PC-3 (cell line): Measurements from ENCODE around the gene HMOX1. TPM values are rescaled to one million over a fixed set of nuclear protein-coding genes. Genes with fewer than 3 reads are reported as not detected.

Experiments
- ATAC-seq: fragments of 200-7000 bp; cut with Tn5 transposase; 2 replicates; pipeline ENCODE4 v1.9.1; 2020; ENCODE audit warnings: mild to moderate bottlenecking, moderate library complexity
- BruUV-seq: library from RNA; stranded (reverse); fragments of 400-500 nt; replicated peaks from 2 replicates; lab custom pipeline; 2021; lab: Mats Ljungman, UMichigan
- CTCF ChIA-PET: fragments of 300-600 bp; sonication (Branson Sonifier 250); formaldehyde crosslinking; loops from one replicate; lab custom pipeline; 2022; ENCODE audit warnings: antibody characterized with exemption; lab: Charles Lee
- POLR2A ChIA-PET: fragments of 300-600 bp; sonication (Branson Sonifier 250); formaldehyde crosslinking; loops from one replicate; lab custom pipeline; 2022; ENCODE audit warnings: antibody characterized with exemption; ENCODE audit not compliant: unreplicated experiment; lab: Charles Lee
- DNase-seq: peaks from one replicate; pipeline ENCODE4 v3.0.0-alpha.2; 2015
- H2AFZ ChIP-seq: fragments of 300-600 bp; sonication (generic); 2 replicates; pipeline ENCODE4 v1.6.0; 2016; ENCODE audit warnings: antibody characterized with exemption, low read length
- H3F3A ChIP-seq: fragments of 300-600 bp; sonication (generic); one replicate; pipeline ENCODE4 v1.6.0; 2017; ENCODE audit warnings: antibody characterized with exemption, low read length, control low read depth, mild to moderate bottlenecking; ENCODE audit not compliant: unreplicated experiment
- H3K27ac ChIP-seq: fragments of 300-600 bp; sonication (generic); 2 replicates; pipeline ENCODE4 v1.5.1; 2016; ENCODE audit warnings: mild to moderate bottlenecking, low read length
- H3K27me3 ChIP-seq: fragments of 300-600 bp; sonication (generic); 2 replicates; pipeline ENCODE4 v1.6.1; 2016; ENCODE audit warnings: low read length, mixed read lengths
- H3K36me3 ChIP-seq: fragments of 300-600 bp; sonication (generic); 2 replicates; pipeline ENCODE4 v1.6.1; 2016; ENCODE audit warnings: low read depth, mixed run types, low read length, mixed read lengths
- H3K4me1 ChIP-seq: fragments of 300-600 bp; sonication (generic); 2 replicates; pipeline ENCODE4 v1.5.1; 2016; ENCODE audit warnings: low read length; ENCODE audit not compliant: insufficient read depth
- H3K4me2 ChIP-seq: fragments of 300-600 bp; sonication (generic); 2 replicates; pipeline ENCODE4 v1.6.0; 2016; ENCODE audit warnings: low read length
- H3K4me3 ChIP-seq: fragments of 300-600 bp; sonication (generic); 2 replicates; pipeline ENCODE4 v1.5.1; 2016; ENCODE audit warnings: mild to moderate bottlenecking, low read length, mixed read lengths
- H3K79me2 ChIP-seq: fragments of 300-600 bp; sonication (generic); 2 replicates; pipeline ENCODE4 v1.6.1; 2017; ENCODE audit warnings: low read length, mixed read lengths
- H3K9ac ChIP-seq: fragments of 300-600 bp; sonication (generic); 2 replicates; pipeline ENCODE4 v1.6.0; 2016; ENCODE audit warnings: mild to moderate bottlenecking, low read length
- H3K9me2 ChIP-seq: fragments of 300-600 bp; sonication (generic); replicated peaks from 2 replicates; pipeline ENCODE4 v1.6.1; 2016; ENCODE audit warnings: mixed run types, low read length, mixed read lengths
- H3K9me3 ChIP-seq: fragments of 300-600 bp; sonication (generic); 2 replicates; pipeline ENCODE4 v1.6.1; 2016; ENCODE audit warnings: low read length, mixed read lengths
- H4K20me1 ChIP-seq: fragments of 300-600 bp; sonication (generic); 2 replicates; pipeline ENCODE4 v1.6.1; 2016; ENCODE audit warnings: low read length, mixed read lengths
- CTCF ChIP-seq: fragments of 300-600 bp; sonication (generic); conservative IDR thresholded peaks from 2 replicates; pipeline ENCODE4 v1.5.1; 2017; ENCODE audit warnings: antibody characterized with exemption, low read depth, mild to moderate bottlenecking, low read length
- EZH2 ChIP-seq: fragments of 300-600 bp; sonication (generic); IDR thresholded peaks from one replicate; pipeline ENCODE4 v1.6.1; 2017; ENCODE audit warnings: antibody characterized with exemption, mild to moderate bottlenecking, low read length; ENCODE audit not compliant: unreplicated experiment
- EZH2phosphoT487 ChIP-seq: fragments of 300-600 bp; sonication (generic); IDR thresholded peaks from 2 replicates; pipeline ENCODE4 v1.6.1; 2018; ENCODE audit warnings: mild to moderate bottlenecking, antibody characterized with exemption, low read length, borderline replicate concordance
- intact Hi-C: fragments of 100-400 bp; cut with micrococcal nuclease; formaldehyde crosslinking; loops from 2 replicates; pipeline ENCODE4 v1.9.0; 2023
- total RNA-seq: library from RNA; depleted of rRNA; stranded (reverse); fragments of >200 nt; gene quantifications from 2 replicates; pipeline ENCODE4 v1.2.3, GENCODE V29; 2014

HMOX1 gene
- total RNA-seq, 1 experiment from 2014 or later: 16.5 TPM

DNA sequence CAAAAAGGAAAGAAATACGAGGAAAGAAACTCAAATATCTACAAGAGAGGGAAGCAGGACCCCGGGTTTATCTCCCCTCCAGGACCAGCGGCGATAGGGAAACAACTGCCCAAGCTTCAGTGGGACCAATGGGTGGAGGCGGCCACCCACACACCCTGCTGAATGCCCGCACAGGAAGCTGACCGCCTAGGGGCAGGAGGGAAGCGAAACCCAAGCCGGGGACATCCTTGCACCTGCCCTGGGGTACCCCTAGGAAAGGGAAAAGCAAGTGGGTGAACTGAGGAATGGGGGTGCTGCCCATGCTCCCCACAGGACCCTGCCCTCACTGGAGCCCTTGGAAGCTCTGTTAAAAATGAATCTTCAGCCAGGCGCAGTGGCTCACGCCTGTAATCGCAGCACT is 27.6 kb upstream of the HMOX1 start:
- intact Hi-C loops: no loop called here
- CTCF ChIA-PET: no interaction called here
- Histone ChIP-seq H2AFZ (no peak overlapping the region), H3K4me1 (peaks cover 14% of the 10 kb centered on the region), H3K4me2 (no peak overlapping the region), H3K9me2 (no peaks in the 10 kb centered on the region), H4K20me1 (no peaks in the 10 kb centered on the region), H3K9ac (no peak overlapping the region), H3K9me3 (no peaks in the 10 kb centered on the region), H3K27me3 (no peaks in the 10 kb centered on the region), H3K79me2 (no peaks in the 10 kb centered on the region), H3F3A (no peaks in the 10 kb centered on the region), H3K4me3 (no peak overlapping the region), H3K36me3 (no peaks in the 10 kb centered on the region), H3K27ac (no peak overlapping the region)
- ATAC-seq: no peak
- POLR2A ChIA-PET: no interaction called here
- TF ChIP-seq CTCF: no peak
- no peak for TF ChIP-seq EZH2
- TF ChIP-seq EZH2phosphoT487: no peak
- DNase-seq: no peak
- BruUV-seq: no TSS peak

- no peak overlapping the region for H3K4me2 ChIP-seq
- no TSS peak for BruUV-seq
- no peak overlapping the region for H3K4me3 ChIP-seq
- H3K9ac ChIP-seq: no peak overlapping the region
- H2AFZ ChIP-seq: no peak overlapping the region
- ATAC-seq (no peak), DNase-seq (no peak)
- ChIA-PET POLR2A (no interaction called here), CTCF (no interaction called here)
- H3K9me3 ChIP-seq: no peaks in the 10 kb centered on the region
- H3K79me2 ChIP-seq: no peaks in the 10 kb centered on the region
- TF ChIP-seq EZH2phosphoT487 (no peak), CTCF (no peak), EZH2 (no peak)
- no peaks in the 10 kb centered on the region for H3F3A ChIP-seq
- H3K9me2 ChIP-seq: no peaks in the 10 kb centered on the region
- H3K4me1 ChIP-seq: peaks cover 18% of the 10 kb centered on the region
- intact Hi-C loops: no loop called here
- H4K20me1 ChIP-seq: no peaks in the 10 kb centered on the region
- H3K27me3 ChIP-seq: no peaks in the 10 kb centered on the region
- no peaks in the 10 kb centered on the region for H3K36me3 ChIP-seq
- H3K27ac ChIP-seq: no peak overlapping the region
Observed at GRCh38 chr22:35354068-35354467, 26.8 kb upstream of the HMOX1 start.

GRCh38 chr22:35357883-35358621 is 22.8 kb upstream of the HMOX1 start:
- ChIA-PET CTCF (interaction anchor here (0.6 kb wide), 1 partner anchor 87 kb away, joined by 3 read pairs; no protein-coding TSS in a partner anchor), POLR2A (no interaction called here)
- peak overlapping the region; percentile 52; the same call in 1 of the 2 replicates for H3K4me2 ChIP-seq
- TF ChIP-seq EZH2phosphoT487 (no peak), EZH2 (no peak), CTCF (no peak)
- DNase-seq: peak; percentile 95
- H3K79me2 ChIP-seq: no peaks in the 10 kb centered on the region
- H3K27ac ChIP-seq: peak overlapping the region; percentile 87
- no peak overlapping the region for H3K4me3 ChIP-seq
- H2AFZ ChIP-seq: peak overlapping the region; percentile 54; the same call in 1 of the 2 replicates
- no peaks in the 10 kb centered on the region for H3K9me2 ChIP-seq
- no peak overlapping the region for H3K9ac ChIP-seq
- H3F3A ChIP-seq: no peaks in the 10 kb centered on the region
- H3K4me1 ChIP-seq: peaks cover 8% of the 10 kb centered on the region
- no peaks in the 10 kb centered on the region for H4K20me1 ChIP-seq
- no peaks in the 10 kb centered on the region for H3K36me3 ChIP-seq
- no TSS peak for BruUV-seq
- intact Hi-C loops: no loop called here
- peak; percentile 96 for ATAC-seq
- H3K27me3 ChIP-seq: no peaks in the 10 kb centered on the region
- no peaks in the 10 kb centered on the region for H3K9me3 ChIP-seq
